Lung (tissue), 12 donors: ENCODE data around the gene OR10R2. TPM values are rescaled to one million over a fixed set of nuclear protein-coding genes. Genes with fewer than 3 reads are reported as not detected.

Experiments used
- ATAC-seq: fragments of 200-7000 bp; cut with Tn5 transposase; one replicate; pipeline ENCODE4 v1.9.1; 2020; ENCODE audit warnings: moderate number of reproducible peaks; ENCODE audit not compliant: insufficient read depth, low FRiP score
- DNase-seq, 3 donors: peaks; one replicate each; pipeline ENCODE4 v3.0.0-alpha.2; 2013 to 2017
- H3K27ac ChIP-seq, 2 donors: one replicate each; pipeline ENCODE4 v1.5.1; 2013; ENCODE audit warnings: mild to moderate bottlenecking in 2 of 2, moderate library complexity in 2 of 2, control low read depth in 1 of 2, inconsistent platforms in 1 of 2, low read depth in 1 of 2, low read length in 1 of 2
- H3K27me3 ChIP-seq, 3 donors: one replicate each; pipeline ENCODE4 v1.5.1; 2013; ENCODE audit warnings: low read length in 2 of 3; ENCODE audit not compliant: control insufficient read depth in 3 of 3, insufficient read depth in 3 of 3
- H3K36me3 ChIP-seq, 4 donors: one replicate each; pipeline ENCODE4 v1.5.1; 2013; ENCODE audit warnings: low read length in 4 of 4, mild to moderate bottlenecking in 1 of 4, moderate library complexity in 1 of 4; ENCODE audit not compliant: control insufficient read depth in 4 of 4, insufficient read depth in 4 of 4
- H3K4me1 ChIP-seq, 5 donors: one replicate each; pipeline ENCODE4 v1.5.1; 2013; ENCODE audit warnings: low read length in 5 of 5, mild to moderate bottlenecking in 2 of 5, moderate library complexity in 1 of 5; ENCODE audit not compliant: control insufficient read depth in 5 of 5, insufficient read depth in 5 of 5
- H3K4me3 ChIP-seq: one replicate; pipeline ENCODE4 v1.5.1; 2013; ENCODE audit warnings: mild to moderate bottlenecking, control low read depth, moderate library complexity
- H3K9ac ChIP-seq, 2 donors: one replicate each; pipeline ENCODE4 v1.5.1; 2013; ENCODE audit warnings: low read length in 2 of 2, control low read depth in 1 of 2; ENCODE audit not compliant: insufficient read depth in 1 of 2
- H3K9me3 ChIP-seq, 4 donors: one replicate each; pipeline ENCODE4 v1.5.1; 2013; ENCODE audit warnings: low read length in 3 of 4, mild to moderate bottlenecking in 1 of 4, moderate library complexity in 1 of 4; ENCODE audit not compliant: control insufficient read depth in 4 of 4, insufficient read depth in 3 of 4
- WGBS, 2 donors: extraction: QIAGEN DNeasy Blood & Tissue Kit; methylation state at CpG; one replicate each; pipeline ENCODE4 v1.1.7; 2013; 5-methylcytosine and 5-hydroxymethylcytosine counted together
- polyA plus RNA-seq, 2 donors: library from polyadenylated mRNA; stranded (reverse); fragments of 200-250 nt; gene quantifications; one replicate each; pipeline ENCODE4 v1.2.1, GENCODE V29; 2013
- total RNA-seq, 2 donors: library from RNA; depleted of rRNA in 1 of 2; stranded (reverse); fragments of >200 nt in 1 of 2; gene quantifications; one replicate each; pipeline ENCODE4 v1.2.1, GENCODE V29; 2014 to 2021
- TF ChIP-seq, protein P1 (sequence below): IDR thresholded peaks from 2 replicates; pipeline ENCODE4 v1.5.1; 2012; ENCODE audit warnings: mild to moderate bottlenecking; ENCODE audit errors: control extremely low read depth, extremely low read depth
- donor health status: control.
- donor health status: control.
- donor health status: Bipolar disorder and iron deficiency.
- donor health status: healthy.
- donor health status: DM: yes; HTN: yes; CAD: no.

OR10R2 gene
- total and polyA plus RNA-seq, 4 donors: not detected

DNA sequence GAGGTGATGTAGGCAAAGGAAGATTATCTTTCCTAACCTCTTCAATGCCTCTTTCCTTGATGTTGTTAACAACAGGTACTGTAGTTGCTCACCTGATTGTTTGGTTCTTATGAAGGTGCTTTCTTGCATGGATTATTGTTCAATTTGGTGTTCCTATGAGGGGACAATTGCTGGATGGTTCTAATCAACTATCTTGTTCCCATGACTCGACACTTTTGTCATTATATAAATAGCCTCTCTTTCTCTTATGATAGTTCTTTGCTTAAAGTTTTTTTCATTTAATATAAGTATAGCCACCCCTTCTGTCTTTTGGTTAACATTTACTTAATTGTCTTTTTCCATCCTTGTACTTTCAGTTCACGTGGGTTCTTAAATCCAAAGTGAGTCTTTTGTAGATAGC lies 35.5 kb downstream of the OR10R2 start:
- Histone ChIP-seq H3K27me3 (no peaks in the 10 kb centered on the region), H3K4me3 (no peak overlapping the region), H3K27ac (no peak overlapping the region), H3K9me3 (no peaks in the 10 kb centered on the region), H3K36me3 (no peaks in the 10 kb centered on the region), H3K9ac (no peak overlapping the region), H3K4me1 (no peaks in the 10 kb centered on the region)
- no peak for DNase-seq
- WGBS, 2 donors: 67 to 89% methylated on average over 2 of the region's 2 CpGs
- TF ChIP-seq, protein P1, sequence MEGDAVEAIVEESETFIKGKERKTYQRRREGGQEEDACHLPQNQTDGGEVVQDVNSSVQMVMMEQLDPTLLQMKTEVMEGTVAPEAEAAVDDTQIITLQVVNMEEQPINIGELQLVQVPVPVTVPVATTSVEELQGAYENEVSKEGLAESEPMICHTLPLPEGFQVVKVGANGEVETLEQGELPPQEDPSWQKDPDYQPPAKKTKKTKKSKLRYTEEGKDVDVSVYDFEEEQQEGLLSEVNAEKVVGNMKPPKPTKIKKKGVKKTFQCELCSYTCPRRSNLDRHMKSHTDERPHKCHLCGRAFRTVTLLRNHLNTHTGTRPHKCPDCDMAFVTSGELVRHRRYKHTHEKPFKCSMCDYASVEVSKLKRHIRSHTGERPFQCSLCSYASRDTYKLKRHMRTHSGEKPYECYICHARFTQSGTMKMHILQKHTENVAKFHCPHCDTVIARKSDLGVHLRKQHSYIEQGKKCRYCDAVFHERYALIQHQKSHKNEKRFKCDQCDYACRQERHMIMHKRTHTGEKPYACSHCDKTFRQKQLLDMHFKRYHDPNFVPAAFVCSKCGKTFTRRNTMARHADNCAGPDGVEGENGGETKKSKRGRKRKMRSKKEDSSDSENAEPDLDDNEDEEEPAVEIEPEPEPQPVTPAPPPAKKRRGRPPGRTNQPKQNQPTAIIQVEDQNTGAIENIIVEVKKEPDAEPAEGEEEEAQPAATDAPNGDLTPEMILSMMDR: no peak
- ATAC-seq: no peak

DNA sequence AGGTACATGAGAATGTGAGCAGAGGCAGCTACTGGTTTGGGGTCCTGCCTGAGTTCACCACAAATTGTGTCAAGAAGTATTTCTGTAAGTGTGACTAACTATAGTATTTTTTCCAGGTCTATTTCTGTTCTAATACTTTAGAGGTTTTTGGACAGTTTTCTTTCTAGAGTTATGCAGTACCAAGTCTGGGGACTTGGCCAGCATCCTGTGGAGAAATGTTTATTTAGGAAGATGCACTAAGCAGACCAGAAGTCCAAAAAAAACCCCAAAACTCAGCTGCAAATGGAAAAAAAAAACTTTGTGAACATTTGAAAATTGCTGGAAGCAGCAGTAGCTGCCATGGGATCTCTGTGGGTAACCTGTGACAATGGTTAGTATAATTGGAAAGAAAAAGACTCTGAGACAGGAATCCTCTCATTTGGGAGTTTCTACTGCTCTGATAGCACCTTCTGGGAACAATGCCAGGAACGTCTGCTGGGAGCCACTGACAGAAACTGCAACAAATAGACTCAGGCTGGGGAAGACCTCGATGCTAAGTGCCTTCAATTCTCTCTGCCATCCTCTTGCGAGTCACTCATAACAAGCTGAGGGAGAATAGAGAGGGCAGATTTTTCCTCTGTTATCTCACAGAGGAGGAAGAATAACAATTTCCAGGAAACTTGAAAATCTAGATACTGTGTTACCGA lies 37.6 kb downstream of the OR10R2 start:
- TF ChIP-seq, protein P1: no peak
- H3K9ac ChIP-seq: no peak overlapping the region
- ATAC-seq: no peak
- no peak overlapping the region for H3K27ac ChIP-seq
- H3K9me3 ChIP-seq: no peaks in the 10 kb centered on the region
- H3K4me1 ChIP-seq: no peaks in the 10 kb centered on the region
- DNase-seq: peak in 1 of 3 donors; percentile 19
- no peaks in the 10 kb centered on the region for H3K27me3 ChIP-seq
- no peak overlapping the region for H3K4me3 ChIP-seq
- WGBS, 2 donors: 36 to 56% methylated on average over 4 of the region's 4 CpGs
- H3K36me3 ChIP-seq: no peaks in the 10 kb centered on the region

DNA sequence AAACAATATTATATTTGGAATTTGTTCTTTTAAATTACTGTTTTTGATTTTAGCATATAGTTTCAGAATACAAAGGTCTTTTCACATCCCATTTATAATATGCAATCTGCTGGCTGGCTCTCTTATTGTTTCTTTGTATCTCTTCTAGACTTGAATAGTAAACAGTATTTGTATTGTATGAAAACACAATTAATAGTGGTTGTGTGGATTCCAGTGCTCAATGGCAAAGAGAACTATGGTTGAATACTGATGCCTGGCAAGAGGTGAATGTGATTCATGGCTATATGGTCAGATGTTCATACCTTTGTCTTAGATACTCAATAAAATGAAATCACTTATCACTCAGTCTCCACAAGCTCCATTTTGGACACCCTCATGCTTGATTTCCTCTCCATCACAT lies 44.9 kb downstream of the OR10R2 start:
- no peaks in the 10 kb centered on the region for H3K9me3 ChIP-seq
- no peak for ATAC-seq
- no peak overlapping the region for H3K9ac ChIP-seq
- no peaks in the 10 kb centered on the region for H3K27me3 ChIP-seq
- no peaks in the 10 kb centered on the region for H3K36me3 ChIP-seq
- H3K4me3 ChIP-seq: no peak overlapping the region
- no peak overlapping the region for H3K27ac ChIP-seq
- no peaks in the 10 kb centered on the region for H3K4me1 ChIP-seq
- TF ChIP-seq, protein P1: no peak
- no peak for DNase-seq

DNA sequence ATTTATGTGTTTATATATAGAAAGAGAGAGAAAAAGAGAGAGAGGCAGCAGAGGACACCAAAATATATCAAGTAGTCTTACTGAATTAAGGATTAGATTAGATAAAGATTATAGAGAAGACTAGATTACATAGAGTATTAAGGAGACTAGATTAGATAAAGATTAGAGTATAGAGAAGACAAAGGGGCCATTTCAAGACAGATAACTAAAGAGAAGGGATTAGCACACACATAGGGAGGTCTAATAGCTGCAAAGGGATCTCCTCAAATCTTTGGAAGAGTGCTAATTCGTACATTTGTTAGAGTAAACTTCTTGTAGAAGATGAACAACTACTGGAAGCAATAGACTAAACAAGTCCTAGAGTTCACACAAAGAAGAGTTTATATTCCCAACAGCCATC lies 48.0 kb downstream of the OR10R2 start:
- 51 to 69% methylated on average over 1 of the region's 1 CpG for WGBS, 2 donors
- no peaks in the 10 kb centered on the region for H3K4me1 ChIP-seq
- no peaks in the 10 kb centered on the region for H3K27me3 ChIP-seq
- H3K4me3 ChIP-seq: no peak overlapping the region
- no peak for ATAC-seq
- H3K9me3 ChIP-seq: no peaks in the 10 kb centered on the region
- TF ChIP-seq, protein P1: no peak
- no peaks in the 10 kb centered on the region for H3K36me3 ChIP-seq
- H3K9ac ChIP-seq: no peak overlapping the region
- no peak for DNase-seq
- H3K27ac ChIP-seq: no peak overlapping the region
